Stimulated activated CD4-positive, alpha-beta T cell treated with anti-CD3 and anti-CD28 coated beads, Interleukin-12 subunit alpha, Interleukin-12 subunit beta, amount 100 ng/mL, for 4 hours (primary cell): ENCODE results near the gene FHAD1.

Experiments
- DNase-seq: peaks from one replicate; pipeline ENCODE4 v3.0.0-alpha.2; 2020

Gene FHAD1

GRCh38 chr1:15406614-15407559, 159.9 kb downstream of the FHAD1 start:
- no peak for DNase-seq

GRCh38 chr1:15407580-15407979, 160.6 kb downstream of the FHAD1 start:
- DNase-seq: no peak

GRCh38 chr1:15408890-15409387, 161.9 kb downstream of the FHAD1 start:
- DNase-seq: no peak

- DNase-seq: peak; percentile 86
Measured at GRCh38 chr1:15409388-15410222, 162.6 kb downstream of the FHAD1 start, which contains the start of gene EFHD2. Gene EFHD2 (plus strand): TSS chr1:15409888. CDS start chr1:15409972, 84 bp downstream.

GRCh38 chr1:15410223-15410883, 163.3 kb downstream of the FHAD1 start:
- DNase-seq: peak; percentile 23

GRCh38 chr1:15410884-15411245, 163.8 kb downstream of the FHAD1 start:
- no peak for DNase-seq

GRCh38 chr1:15411593-15412137, 164.6 kb downstream of the FHAD1 start:
- DNase-seq: no peak

GRCh38 chr1:15412175-15412800, 165.3 kb downstream of the FHAD1 start:
- DNase-seq: no peak

GRCh38 chr1:15412843-15413242, 165.8 kb downstream of the FHAD1 start:
- no peak for DNase-seq

GRCh38 chr1:15413563-15414444, 166.8 kb downstream of the FHAD1 start:
- no peak for DNase-seq

GRCh38 chr1:15414445-15414983, 167.5 kb downstream of the FHAD1 start:
- DNase-seq: no peak

GRCh38 chr1:15417059-15417934, 170.3 kb downstream of the FHAD1 start:
- DNase-seq: peak; percentile 31

- DNase-seq: no peak
Measured at GRCh38 chr1:15418806-15419515, 171.9 kb downstream of the FHAD1 start.

- no peak for DNase-seq
Measured at GRCh38 chr1:15420853-15421465, 173.9 kb downstream of the FHAD1 start.

- DNase-seq: no peak
Measured at GRCh38 chr1:15422871-15423270, 175.8 kb downstream of the FHAD1 start.

GRCh38 chr1:15423355-15424077, 176.5 kb downstream of the FHAD1 start:
- no peak for DNase-seq

GRCh38 chr1:15424146-15424667, 177.2 kb downstream of the FHAD1 start:
- DNase-seq: no peak

GRCh38 chr1:15424981-15425380, 178.0 kb downstream of the FHAD1 start:
- DNase-seq: no peak
